K562 (cell line): ENCODE data around the gene IBA57. TPM values are rescaled to one million over a fixed set of nuclear protein-coding genes. Genes with fewer than 3 reads are reported as not detected.

Source experiments
- CBFB ChIP-seq: sonication (generic); formaldehyde crosslinking; IDR thresholded peaks from 2 replicates; pipeline ENCODE4 v1.4.0; 2020; ENCODE audit warnings: mild to moderate bottlenecking, missing genetic modification reagents
- HNRNPUL1 ChIP-seq: fragments of 200-400 bp; formaldehyde crosslinking; IDR thresholded peaks from 2 replicates; pipeline ENCODE4 v1.6.1; 2017; ENCODE audit warnings: low read length
- KLF16 ChIP-seq: IDR thresholded peaks from 2 replicates; pipeline ENCODE4 v1.6.1; 2016; ENCODE audit warnings: antibody characterized with exemption
- NCOA6 ChIP-seq: fragments of 450-650 bp; IDR thresholded peaks from 2 replicates; pipeline ENCODE4 v1.6.1; 2017; ENCODE audit warnings: mild to moderate bottlenecking
- SMAD3 ChIP-seq: fragments of 450-650 bp; formaldehyde crosslinking; conservative IDR thresholded peaks from 2 replicates; pipeline ENCODE4 v1.4.0; 2020; ENCODE audit warnings: mild to moderate bottlenecking
- SRSF1 ChIP-seq: fragments of 200-400 bp; formaldehyde crosslinking; IDR thresholded peaks from 2 replicates; pipeline ENCODE4 v1.6.1; 2017; ENCODE audit warnings: mild to moderate bottlenecking, low read depth, low read length, moderate library complexity
- ZNF24 ChIP-seq: fragments of 450-650 bp; IDR thresholded peaks from 2 replicates; pipeline ENCODE4 v1.6.1; 2016
- ZNF584 ChIP-seq: fragments of 200-800 bp; sonication (Bioruptor generic); IDR thresholded peaks from 2 replicates; pipeline ENCODE4 v1.6.1; 2016; ENCODE audit warnings: low read depth, mild to moderate bottlenecking, missing genetic modification characterization, missing compliant biosample characterization
- ZNF586 ChIP-seq: fragments of 450-650 bp; formaldehyde crosslinking; conservative IDR thresholded peaks from 2 replicates; pipeline ENCODE4 v1.4.0; 2020; ENCODE audit warnings: mild to moderate bottlenecking, moderate library complexity
- polyA plus RNA-seq, 8 experiments: library from polyadenylated mRNA; depleted of rRNA in 4 of 8; stranded (reverse) in 5 of 8; unstranded in 3 of 8; fragments of >200 nt; fragmentation: Nextera tagmentation in 2 of 8; fragmentation: Illumina TruSeq in 1 of 8; extraction: Ambion mirVana in 2 of 8; extraction: Trizol in 1 of 8; gene quantifications; 2 replicates each; pipeline versions ENCODE4 v1.2.1 to v1.2.3, GENCODE V29; 2011 to 2014; ENCODE audit warnings: inconsistent platforms in 1 of 8, missing spikeins in 1 of 8
- total RNA-seq, 7 experiments: library from RNA; depleted of rRNA in 6 of 7; stranded (reverse); fragments of >200 nt in 6 of 7; fragmentation: Illumina TruSeq in 2 of 7; extraction: Trizol in 2 of 7; gene quantifications; 2 replicates each; pipeline versions ENCODE4 v1.2.1 to v1.2.3, GENCODE V29; 2011 to 2021; ENCODE audit warnings: low replicate concordance in 1 of 7
- TF ChIP-seq, protein P1 (sequence below), 2 experiments: fragments of 250-450 bp in 1 of 2; fragments of 450-650 bp in 1 of 2; sonication (Bioruptor Pico) in 1 of 2; IDR thresholded peaks; 2 replicates each; pipeline versions ENCODE4 v1.6.1 to v1.8.0; 2016 to 2021; ENCODE audit warnings: mild to moderate bottlenecking in 2 of 2, moderate library complexity in 2 of 2, missing compliant biosample characterization in 1 of 2, missing genetic modification characterization in 1 of 2
- TF ChIP-seq, protein P2 (sequence below), 2 experiments: IDR thresholded peaks in 1 of 2; conservative IDR thresholded peaks in 1 of 2; 2 replicates each; pipeline ENCODE4 v1.6.1; 2016; ENCODE audit warnings: low read depth in 2 of 2, mild to moderate bottlenecking in 1 of 2, missing compliant biosample characterization in 1 of 2, missing genetic modification characterization in 1 of 2, moderate library complexity in 1 of 2
- TF ChIP-seq, protein P3 (sequence below), 2 experiments: fragments of 150-350 bp in 1 of 2; IDR thresholded peaks; 2 replicates each; pipeline ENCODE4 v1.6.1; 2012 to 2016; ENCODE audit warnings: low read depth in 2 of 2, low read length in 2 of 2, mild to moderate bottlenecking in 1 of 2, moderate library complexity in 1 of 2
- TF ChIP-seq, protein P4 (sequence below): fragments of 450-650 bp; IDR thresholded peaks from 2 replicates; pipeline ENCODE4 v1.6.1; 2016; ENCODE audit warnings: borderline replicate concordance
- TF ChIP-seq, protein P5 (sequence below): sonication (generic); formaldehyde crosslinking; IDR thresholded peaks from 2 replicates; pipeline ENCODE4 v1.9.0; 2022; ENCODE audit warnings: mild to moderate bottlenecking, missing genetic modification reagents
- TF ChIP-seq, protein P6 (sequence below): fragments of 450-650 bp; IDR thresholded peaks from 2 replicates; pipeline ENCODE4 v1.6.1; 2014; ENCODE audit warnings: low read depth, mild to moderate bottlenecking, moderate library complexity, borderline replicate concordance

Gene IBA57
- total and polyA plus RNA-seq, 9 of the 15 experiments (the other 6 are each of a cell fraction or from before 2014, with no cell fraction given) = 0.77 to 15.5 (median 2.7) TPM

DNA sequence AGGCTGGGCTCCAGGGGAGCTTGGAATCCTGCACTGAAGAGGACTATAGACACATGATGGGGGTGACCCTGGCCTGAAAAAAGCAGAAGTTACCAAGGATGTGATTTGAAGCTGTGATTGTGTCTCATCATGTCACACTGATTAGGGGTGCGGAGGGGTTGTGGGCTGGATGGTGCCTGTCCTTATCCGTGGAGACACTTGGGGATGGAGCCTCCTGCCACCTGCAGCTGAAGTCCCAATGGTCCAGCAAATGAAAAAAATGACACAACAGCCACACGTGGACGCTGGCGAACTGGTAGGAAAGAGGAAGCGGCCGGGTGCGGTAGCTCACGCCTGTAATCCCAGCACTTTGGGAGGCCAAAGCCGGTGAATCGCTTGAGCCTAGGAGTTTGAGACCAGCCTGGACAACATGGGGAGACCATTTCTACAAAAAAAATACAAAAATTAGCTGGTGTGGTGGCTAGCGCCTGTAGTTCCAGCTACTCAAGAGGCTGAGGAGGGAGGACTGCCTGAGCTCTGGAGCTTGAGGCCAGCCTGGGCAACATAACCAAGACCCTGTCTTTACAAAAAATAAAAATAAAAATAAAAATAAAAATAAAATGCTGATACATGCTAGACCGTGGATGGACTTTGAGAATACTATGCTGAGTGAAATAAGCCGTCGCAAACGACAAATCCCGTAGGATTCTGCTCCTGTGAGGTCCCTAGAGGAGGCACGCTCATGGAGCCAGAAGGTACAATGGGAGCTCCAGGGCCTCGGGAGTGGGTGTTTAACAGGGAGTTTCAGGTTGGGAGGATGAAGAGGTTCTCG, 838 bp upstream of the IBA57 start (continued):
- TF ChIP-seq KLF16 (peak; percentile 93), NCOA6 (no peak), CBFB (CRISPR knock-in tag) (peak; percentile 62; the same call in 1 of the 2 replicates), ZNF586 (CRISPR knock-in tag) (no peak), ZNF584 (peak; percentile 67; the same call in 1 of the 2 replicates), HNRNPUL1 (no peak), SMAD3 (no peak), SRSF1 (no peak), ZNF24 (no peak)
- TF ChIP-seq, protein P1, sequence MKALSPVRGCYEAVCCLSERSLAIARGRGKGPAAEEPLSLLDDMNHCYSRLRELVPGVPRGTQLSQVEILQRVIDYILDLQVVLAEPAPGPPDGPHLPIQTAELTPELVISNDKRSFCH (CRISPR knock-in tag; IDR thresholded peaks at IDR 0.05) = no peak
- TF ChIP-seq, protein P1 (tag; IDR thresholded peaks at IDR 0.05) = peak; percentile 88
- TF ChIP-seq, protein P2, sequence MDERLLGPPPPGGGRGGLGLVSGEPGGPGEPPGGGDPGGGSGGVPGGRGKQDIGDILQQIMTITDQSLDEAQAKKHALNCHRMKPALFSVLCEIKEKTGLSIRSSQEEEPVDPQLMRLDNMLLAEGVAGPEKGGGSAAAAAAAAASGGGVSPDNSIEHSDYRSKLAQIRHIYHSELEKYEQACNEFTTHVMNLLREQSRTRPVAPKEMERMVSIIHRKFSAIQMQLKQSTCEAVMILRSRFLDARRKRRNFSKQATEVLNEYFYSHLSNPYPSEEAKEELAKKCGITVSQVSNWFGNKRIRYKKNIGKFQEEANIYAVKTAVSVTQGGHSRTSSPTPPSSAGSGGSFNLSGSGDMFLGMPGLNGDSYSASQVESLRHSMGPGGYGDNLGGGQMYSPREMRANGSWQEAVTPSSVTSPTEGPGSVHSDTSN (CRISPR knock-in tag; IDR thresholded peaks at IDR 0.05; ENCODE audit: low read depth) = no peak
- TF ChIP-seq, protein P2 (tag; conservative IDR thresholded peaks at IDR 0.05; ENCODE audit: low read depth) = peak; percentile 46
- TF ChIP-seq, protein P3, sequence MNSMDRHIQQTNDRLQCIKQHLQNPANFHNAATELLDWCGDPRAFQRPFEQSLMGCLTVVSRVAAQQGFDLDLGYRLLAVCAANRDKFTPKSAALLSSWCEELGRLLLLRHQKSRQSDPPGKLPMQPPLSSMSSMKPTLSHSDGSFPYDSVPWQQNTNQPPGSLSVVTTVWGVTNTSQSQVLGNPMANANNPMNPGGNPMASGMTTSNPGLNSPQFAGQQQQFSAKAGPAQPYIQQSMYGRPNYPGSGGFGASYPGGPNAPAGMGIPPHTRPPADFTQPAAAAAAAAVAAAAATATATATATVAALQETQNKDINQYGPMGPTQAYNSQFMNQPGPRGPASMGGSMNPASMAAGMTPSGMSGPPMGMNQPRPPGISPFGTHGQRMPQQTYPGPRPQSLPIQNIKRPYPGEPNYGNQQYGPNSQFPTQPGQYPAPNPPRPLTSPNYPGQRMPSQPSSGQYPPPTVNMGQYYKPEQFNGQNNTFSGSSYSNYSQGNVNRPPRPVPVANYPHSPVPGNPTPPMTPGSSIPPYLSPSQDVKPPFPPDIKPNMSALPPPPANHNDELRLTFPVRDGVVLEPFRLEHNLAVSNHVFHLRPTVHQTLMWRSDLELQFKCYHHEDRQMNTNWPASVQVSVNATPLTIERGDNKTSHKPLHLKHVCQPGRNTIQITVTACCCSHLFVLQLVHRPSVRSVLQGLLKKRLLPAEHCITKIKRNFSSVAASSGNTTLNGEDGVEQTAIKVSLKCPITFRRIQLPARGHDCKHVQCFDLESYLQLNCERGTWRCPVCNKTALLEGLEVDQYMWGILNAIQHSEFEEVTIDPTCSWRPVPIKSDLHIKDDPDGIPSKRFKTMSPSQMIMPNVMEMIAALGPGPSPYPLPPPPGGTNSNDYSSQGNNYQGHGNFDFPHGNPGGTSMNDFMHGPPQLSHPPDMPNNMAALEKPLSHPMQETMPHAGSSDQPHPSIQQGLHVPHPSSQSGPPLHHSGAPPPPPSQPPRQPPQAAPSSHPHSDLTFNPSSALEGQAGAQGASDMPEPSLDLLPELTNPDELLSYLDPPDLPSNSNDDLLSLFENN (IDR thresholded peaks at IDR 0.05; ENCODE audit: low read depth in 2 of 2, low read length in 2 of 2) = peak in 1 of 2 experiments; percentile 58; a peak in 1 of 4 replicates
- TF ChIP-seq, protein P4, sequence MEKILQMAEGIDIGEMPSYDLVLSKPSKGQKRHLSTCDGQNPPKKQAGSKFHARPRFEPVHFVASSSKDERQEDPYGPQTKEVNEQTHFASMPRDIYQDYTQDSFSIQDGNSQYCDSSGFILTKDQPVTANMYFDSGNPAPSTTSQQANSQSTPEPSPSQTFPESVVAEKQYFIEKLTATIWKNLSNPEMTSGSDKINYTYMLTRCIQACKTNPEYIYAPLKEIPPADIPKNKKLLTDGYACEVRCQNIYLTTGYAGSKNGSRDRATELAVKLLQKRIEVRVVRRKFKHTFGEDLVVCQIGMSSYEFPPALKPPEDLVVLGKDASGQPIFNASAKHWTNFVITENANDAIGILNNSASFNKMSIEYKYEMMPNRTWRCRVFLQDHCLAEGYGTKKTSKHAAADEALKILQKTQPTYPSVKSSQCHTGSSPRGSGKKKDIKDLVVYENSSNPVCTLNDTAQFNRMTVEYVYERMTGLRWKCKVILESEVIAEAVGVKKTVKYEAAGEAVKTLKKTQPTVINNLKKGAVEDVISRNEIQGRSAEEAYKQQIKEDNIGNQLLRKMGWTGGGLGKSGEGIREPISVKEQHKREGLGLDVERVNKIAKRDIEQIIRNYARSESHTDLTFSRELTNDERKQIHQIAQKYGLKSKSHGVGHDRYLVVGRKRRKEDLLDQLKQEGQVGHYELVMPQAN = peak; percentile 65
- TF ChIP-seq, protein P5, sequence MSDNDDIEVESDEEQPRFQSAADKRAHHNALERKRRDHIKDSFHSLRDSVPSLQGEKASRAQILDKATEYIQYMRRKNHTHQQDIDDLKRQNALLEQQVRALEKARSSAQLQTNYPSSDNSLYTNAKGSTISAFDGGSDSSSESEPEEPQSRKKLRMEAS (CRISPR knock-in tag) = peak; percentile 94
- TF ChIP-seq, protein P6, sequence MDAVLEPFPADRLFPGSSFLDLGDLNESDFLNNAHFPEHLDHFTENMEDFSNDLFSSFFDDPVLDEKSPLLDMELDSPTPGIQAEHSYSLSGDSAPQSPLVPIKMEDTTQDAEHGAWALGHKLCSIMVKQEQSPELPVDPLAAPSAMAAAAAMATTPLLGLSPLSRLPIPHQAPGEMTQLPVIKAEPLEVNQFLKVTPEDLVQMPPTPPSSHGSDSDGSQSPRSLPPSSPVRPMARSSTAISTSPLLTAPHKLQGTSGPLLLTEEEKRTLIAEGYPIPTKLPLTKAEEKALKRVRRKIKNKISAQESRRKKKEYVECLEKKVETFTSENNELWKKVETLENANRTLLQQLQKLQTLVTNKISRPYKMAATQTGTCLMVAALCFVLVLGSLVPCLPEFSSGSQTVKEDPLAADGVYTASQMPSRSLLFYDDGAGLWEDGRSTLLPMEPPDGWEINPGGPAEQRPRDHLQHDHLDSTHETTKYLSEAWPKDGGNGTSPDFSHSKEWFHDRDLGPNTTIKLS = no peak
